ENCODE data around the gene SLC11A1.

SLC11A1 gene

DNA sequence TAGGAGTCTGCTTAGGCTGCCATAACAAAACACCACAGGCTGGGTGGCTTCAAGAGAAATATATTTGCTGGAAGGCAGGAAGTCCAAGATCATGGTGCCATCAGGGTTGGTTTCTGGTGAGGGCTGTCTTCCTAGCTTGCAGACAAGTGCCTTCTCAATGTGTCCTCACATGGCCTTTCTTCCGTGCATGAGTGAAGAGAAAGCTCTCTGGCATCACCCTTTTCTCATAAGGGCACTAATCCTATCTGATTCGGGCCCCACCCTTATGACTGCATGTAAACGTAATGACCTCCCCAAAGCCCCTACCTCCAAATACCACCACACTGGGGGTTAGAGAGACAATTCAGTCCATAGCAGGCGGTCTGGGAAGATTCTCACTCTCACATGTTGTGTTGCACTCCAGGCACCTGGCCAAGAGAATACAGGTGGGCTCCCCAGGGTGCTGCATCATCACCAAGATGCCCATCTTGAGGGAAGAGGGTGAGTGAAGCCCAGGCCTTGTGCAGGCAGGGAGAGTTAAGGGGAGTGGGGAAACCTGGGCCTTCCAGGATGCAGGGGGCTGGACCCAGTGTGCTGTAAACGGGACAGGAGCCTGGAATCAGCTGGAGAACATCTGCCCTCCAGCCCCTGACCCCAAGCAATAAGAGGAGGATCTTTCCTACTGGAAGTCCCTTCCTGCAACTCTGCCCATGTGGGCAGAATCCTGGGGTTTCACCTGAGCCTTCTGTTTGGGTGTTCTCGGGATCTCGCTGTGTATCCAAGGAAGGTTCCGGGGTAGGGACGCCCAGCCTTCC is 15.3 kb upstream of the SLC11A1 start:
- no peak for ATAC-seq

DNA sequence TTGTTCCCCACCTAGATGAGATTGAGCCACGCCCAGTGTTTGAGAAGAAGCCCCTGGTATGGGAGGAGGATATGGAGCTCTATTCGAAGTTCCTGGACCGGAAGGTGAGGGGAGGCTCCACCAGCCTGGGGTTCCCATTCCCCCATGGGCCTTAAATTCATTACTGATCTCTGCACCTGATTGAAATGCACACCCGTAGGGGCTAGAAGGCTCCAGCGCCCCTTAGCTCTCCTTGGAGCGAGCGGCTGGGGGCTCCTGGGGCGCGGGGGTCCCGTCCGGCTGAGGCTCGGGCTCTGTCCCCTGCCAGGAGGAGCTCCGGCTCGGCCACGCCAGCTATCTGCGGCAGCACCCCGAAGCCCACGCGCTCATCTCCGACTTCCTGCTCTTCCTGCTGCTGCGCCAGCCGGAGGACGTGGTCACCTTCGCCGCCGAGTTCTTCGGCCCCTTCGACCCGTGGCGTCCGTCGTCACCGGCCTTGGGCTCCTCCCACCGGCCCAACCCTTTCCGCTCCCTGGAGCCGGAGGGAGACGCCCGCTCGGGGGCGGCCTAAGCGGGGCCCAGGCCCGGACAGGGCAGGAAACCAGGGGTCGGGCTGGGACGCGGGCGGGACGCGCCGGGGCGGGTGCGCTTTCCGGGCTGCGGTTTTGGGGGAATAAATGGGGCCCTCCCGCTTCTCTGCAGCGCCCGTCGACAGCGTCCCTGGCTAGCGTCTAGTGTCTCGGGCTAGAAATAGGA is 14.5 kb upstream of the SLC11A1 start:
- DNase-seq (peak; percentile 84), ATAC-seq (peak; percentile 98)

More for the DNA sequence above, 15.3 kb upstream of the SLC11A1 start:
- DNase-seq: no peak

DNA sequence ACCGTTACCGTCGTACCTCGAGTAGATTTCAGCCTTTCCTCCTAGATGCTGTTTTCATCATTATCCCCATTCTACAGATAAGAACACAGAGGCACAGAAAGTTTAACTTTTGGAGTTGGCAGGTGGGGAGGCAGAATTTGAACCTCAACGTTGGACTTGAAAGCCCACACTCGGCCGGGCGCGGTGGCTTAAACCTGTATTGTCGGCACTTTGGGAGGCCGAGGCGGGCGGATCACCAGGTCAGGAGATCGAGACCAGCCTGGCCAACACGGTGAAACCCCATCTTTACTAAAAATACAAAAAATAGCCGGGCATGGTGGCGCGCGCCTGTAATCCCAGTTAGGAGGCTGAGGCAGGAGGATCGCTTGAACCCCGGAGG is 13.9 kb upstream of the SLC11A1 start:
- DNase-seq (no peak), ATAC-seq (no peak)

DNA sequence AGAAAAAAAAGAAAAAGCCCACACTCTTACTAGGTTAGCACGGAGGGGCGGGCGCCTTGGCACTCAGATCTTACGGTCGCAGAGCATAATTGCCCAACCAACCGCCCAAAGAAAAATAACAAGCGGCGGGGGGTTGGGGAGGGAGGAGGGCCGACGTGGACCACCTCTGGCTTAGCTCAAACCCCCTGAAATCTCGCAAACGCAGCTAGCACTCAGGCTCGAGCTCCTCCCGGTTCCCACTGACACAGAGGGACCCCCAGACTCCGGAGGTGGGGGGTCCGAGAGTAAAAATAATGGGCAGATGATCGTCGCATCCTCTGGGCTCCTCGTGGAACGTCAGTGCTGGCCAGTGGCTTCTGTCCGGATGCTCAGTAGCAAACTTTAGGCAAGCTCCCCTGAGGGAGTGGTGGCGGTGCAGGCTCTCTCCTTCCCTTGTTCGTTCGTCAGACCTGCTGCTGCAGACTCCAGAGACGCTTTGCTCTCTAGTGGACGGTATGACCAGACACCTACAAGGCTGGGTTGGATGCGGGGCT is 13.4 kb upstream of the SLC11A1 start:
- ATAC-seq (no peak), DNase-seq (no peak)

DNA sequence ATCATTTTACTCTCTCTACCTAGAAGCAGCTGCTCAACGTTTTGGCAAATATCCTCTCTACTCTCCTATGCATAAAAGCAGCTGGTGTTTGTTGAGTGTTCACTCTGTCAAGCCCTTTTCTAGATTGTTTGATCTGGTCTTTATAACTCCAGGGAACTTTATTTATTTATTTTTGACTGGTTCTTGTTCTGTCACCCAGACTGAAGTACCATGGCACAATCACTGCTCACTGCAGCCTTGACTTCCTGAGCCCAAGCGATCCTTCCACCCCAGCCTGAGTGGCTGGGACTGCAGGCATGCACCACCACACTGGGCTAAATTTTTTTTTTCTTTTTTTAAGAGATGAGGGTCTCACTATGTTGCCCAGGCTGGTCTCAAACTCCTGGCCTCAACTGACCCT is 12.7 kb upstream of the SLC11A1 start:
- ATAC-seq: no peak
- no peak for DNase-seq

DNA sequence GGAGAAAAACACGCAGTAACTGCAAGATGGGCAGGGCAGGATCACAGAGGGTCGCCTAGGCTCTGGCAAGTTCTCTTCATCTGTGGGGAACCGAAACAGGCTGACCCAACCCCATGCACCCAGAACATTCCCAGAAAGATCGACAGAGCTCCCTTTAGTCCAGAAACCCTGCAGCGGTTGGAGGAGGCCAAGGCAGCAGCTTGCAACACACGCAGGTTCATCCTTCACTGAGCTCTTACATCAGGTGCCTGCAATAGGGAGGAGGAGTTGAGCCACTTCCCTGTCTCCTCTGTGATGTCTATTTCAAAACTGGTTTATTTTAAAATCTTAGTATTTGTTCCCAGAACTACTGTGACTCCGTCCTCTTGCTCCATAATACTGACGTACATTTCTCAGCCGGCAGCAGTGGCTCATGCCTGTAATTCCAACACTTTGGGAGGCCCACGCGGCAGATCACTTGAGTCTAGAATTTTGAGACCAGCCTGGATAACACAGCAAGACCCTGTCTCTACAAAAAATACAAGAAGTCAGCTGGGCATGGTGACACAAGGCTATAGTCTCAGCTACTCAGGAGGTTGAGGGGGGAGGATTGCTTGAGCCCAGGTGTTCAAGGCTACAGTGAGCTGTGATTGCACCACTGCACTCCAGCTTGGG is 11.5 kb upstream of the SLC11A1 start:
- no peak for DNase-seq
- no peak for ATAC-seq

DNA sequence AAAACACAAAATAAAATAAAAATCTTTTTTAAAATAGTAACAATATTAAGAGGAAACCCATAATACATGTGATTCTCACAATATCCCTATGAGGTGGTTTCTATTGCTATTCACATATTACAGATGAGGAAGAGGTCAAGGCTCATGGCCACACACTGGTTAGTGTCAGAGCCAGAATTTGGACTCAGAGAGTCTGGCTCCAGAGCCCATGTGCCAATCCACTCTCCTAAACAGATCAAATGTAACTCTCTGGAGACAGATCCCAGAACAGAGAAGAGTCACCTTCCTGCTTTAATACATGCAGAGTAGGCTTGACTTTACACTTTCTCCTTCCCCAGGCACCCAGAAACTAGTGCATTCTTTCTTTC is 10.1 kb upstream of the SLC11A1 start:
- ATAC-seq: no peak
- DNase-seq: no peak

DNA sequence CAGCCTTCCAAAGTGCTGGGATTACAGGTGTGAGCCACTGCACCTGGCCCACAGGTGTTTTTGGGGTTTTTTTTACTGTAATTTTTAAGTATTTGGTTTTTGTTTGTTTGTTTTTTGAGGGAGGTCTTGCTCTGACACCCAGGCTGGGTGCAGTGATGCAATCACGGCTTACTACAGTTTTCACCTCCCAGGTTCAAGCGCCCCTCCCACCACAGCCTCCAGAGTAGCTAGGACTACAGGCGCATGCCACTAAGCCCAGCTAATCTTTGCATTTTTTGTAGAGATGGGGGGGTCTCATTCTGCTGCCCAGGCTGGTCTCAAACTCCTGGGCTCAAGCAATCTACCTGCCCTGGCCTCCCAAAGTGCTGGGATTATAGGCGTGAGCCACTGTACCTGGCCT is 7.3 kb upstream of the SLC11A1 start:
- DNase-seq (no peak), ATAC-seq (no peak)

DNA sequence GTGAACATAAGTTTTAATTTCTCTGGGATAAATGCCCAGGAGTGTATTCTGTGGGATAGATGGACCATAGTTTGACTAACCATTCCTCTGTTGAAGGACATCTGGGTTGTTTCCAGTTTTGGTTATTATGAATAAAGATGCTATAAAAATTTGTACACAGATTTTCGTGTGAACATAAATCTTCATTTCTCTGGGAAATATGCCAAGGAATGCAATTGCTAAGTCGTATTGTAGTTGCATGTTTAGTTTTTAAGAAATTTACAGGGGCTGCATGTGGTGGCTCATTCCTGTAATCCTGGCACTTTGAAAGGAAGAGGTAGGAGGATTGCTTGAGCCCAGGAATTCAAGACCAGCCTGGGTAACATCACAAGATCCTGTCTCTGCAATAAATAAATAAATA is 6.9 kb upstream of the SLC11A1 start:
- no peak for ATAC-seq

DNA sequence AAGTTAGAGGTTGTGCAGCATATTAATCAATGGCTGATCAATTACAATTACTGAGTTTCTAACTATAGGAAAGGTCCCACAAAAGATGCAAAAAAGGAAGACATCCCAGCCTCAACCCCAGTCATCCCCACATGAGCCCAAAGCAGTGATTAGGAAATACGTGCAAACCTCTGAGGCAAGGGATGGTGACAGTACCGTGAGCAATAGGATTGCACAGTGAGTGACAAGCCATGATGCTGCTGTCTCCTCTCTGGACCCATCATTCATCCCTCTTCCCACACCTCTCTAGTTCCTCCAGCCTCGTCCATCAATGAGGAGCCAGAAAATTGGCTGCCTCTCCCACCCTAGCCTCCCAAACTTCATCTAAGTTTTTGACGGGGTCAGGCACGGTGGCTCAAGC is 4.0 kb upstream of the SLC11A1 start:
- ATAC-seq (no peak), DNase-seq (no peak)

More for the DNA sequence above, 6.9 kb upstream of the SLC11A1 start:
- DNase-seq: no peak

DNA sequence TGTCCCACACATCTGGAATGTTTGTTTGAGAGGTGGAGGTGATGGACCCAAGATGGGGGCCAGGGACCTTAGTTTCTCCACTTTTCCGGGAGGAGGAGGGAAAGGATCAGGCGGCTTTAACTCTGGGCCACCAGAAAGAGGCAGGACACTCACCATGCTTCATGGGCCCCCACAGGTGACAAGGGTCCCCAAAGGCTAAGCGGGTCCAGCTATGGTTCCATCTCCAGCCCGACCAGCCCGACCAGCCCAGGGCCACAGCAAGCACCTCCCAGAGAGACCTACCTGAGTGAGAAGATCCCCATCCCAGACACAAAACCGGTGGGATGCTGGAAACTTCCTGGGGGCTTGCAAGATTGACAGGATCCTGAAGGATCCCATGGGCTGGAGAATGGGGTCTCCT is 712 bp downstream of the SLC11A1 start:
- no peak for ATAC-seq

DNA sequence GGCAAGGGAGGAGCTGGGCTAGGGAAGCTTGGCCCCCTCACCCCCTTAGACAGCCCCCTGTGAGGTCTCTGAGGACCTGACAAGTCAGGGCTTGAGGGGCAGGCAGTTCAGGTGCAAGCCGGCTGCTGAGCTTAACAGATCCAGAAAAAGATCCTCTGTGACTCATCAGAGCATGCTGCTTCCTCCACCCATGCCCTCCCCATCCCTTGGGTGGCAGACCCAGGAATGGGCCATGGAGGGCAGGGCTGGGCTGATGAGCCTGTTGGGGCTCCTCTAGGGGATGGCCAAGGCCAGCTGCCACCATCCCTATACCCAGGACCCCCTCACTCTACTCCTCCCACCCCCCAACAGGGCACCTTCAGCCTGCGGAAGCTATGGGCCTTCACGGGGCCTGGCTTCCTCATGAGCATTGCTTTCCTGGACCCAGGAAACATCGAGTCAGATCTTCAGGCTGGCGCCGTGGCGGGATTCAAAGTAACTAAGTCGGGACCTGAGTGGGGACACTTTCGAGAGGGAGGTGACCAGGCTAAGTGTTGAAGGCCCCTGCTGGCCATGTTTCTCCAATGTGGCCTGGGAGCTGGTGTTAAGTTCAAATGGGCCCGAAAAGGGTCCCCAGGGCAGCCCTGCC is 1.9 kb downstream of the SLC11A1 start:
- ATAC-seq (no peak), DNase-seq (no peak)

More for the DNA sequence above, 712 bp downstream of the SLC11A1 start:
- no peak for DNase-seq

DNA sequence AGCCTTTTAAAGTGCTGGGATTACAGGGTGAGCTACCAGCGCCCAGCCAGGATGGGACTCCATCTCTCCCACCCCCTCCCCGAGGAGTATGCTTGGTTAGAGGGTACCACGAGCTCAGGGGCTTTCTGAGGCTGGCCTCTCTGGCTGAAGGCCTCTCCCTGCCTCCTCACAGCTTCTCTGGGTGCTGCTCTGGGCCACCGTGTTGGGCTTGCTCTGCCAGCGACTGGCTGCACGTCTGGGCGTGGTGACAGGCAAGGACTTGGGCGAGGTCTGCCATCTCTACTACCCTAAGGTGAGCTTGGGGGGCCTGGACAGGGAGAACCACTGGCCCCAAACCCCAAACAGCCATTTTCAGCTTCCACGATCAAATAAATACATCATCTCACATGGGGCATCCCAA is 2.9 kb downstream of the SLC11A1 start:
- ATAC-seq (no peak), DNase-seq (no peak)

DNA sequence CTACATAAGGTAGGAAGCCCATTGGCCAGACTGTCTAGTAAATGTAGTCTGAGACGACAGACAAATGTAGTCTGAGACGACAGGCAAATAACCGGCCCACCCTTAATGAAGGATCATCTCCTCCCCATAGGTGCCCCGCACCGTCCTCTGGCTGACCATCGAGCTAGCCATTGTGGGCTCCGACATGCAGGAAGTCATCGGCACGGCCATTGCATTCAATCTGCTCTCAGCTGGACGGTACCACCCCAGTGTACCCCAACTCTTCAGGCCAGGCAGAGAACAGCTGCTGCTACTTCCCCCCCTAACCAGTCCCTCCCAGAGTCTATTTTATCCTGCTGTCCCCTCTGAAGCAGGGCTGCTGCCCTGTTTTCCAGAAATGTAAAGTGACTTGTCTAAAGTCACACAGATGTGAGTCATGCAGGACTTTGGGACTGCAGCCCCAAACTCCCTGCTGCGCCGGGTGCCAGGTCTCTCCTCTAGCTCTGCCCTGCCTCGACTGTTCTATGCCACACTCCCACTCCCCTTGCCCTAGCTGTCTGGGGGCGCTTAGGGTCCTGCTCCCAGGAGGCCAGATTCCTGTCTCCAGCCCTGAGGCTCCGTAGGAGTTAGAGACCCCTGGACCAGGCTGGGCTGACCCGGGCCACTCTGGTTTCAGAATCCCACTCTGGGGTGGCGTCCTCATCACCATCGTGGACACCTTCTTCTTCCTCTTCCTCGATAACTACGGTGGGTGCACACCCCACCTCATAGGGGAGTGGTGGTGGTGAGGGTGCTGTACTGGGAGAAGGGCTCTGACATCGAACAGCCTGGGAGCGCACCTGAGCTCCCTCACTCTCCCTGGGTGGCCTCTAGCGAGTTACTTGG is 4.7 kb downstream of the SLC11A1 start:
- DNase-seq (no peak), ATAC-seq (no peak)

DNA sequence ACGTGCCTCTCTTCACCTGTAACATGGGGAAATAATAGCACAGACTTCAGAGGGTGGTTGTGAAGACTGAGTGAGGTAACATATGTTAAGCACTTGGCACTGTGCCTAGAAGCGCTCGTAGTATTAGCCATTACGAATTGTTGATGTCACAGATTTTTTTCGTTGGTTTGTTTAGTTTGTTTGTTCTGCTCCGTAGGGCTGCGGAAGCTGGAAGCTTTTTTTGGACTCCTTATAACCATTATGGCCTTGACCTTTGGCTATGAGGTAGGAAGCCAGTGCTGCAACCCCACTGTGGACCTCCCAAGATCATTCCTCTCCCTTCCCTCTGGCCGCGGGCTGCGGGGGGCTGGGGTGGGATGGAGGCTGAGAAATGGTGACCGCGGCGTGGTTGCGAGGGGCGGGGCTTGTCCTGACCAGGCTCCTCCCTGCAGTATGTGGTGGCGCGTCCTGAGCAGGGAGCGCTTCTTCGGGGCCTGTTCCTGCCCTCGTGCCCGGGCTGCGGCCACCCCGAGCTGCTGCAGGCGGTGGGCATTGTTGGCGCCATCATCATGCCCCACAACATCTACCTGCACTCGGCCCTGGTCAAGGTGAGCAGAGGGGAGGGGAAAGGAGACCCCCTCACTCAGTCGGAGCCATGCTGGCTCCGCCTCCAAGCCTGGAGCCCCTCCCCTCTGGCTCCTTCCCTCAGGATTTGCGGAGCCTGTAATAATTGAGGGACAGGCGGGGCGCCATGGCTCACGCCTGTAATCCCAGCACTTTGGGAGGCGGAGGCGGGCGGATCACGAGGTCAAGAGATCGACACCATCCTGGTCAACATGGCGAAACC is 5.5 kb downstream of the SLC11A1 start:
- ATAC-seq (peak; percentile 25), DNase-seq (no peak)

DNA sequence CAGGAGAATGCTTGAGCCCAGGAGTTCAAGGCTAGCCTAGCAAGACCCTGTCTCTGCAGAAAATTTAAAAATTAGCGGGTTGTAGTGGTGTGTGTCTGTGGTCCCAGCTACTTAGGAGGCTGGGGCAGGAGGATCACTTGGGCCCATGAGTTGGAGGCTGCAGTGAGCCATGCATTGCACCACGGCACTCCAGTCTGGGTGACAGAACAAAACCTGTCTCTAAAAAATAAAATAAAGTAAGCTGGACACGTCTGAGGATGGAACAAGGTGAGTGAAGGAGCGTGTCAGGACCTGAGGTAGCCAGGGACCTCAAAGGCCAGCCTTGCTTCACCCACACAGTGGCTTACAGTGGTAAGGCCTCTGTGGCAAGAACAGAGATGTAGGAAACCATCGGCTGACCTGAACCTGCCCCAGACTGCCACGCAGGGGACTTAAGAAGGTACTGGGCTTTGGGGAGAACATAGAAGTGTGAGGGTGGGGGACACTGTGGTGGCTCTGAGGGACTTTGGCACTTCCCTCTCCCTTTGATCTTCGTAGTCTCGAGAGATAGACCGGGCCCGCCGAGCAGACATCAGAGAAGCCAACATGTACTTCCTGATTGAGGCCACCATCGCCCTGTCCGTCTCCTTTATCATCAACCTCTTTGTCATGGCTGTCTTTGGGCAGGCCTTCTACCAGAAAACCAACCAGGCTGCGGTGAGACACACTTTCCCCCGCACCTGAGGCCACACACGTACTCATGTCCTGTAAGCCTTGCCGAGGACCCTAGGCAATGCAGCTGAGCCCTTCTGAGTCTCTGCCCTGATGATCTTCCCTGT is 7.5 kb downstream of the SLC11A1 start:
- DNase-seq: no peak
- ATAC-seq: no peak

DNA sequence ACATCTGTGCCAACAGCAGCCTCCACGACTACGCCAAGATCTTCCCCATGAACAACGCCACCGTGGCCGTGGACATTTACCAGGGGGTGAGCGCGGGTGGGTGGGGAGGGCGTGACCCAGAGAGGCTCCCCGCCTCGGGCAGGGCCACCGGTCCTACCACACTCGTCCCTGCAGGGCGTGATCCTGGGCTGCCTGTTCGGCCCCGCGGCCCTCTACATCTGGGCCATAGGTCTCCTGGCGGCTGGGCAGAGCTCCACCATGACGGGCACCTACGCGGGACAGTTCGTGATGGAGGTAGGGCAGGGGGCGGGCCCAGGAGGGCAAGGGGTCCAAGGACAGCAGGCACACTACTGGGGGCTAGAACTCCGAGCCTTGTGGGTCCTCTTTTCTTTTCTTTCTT is 9.1 kb downstream of the SLC11A1 start:
- DNase-seq (no peak), ATAC-seq (no peak)

DNA sequence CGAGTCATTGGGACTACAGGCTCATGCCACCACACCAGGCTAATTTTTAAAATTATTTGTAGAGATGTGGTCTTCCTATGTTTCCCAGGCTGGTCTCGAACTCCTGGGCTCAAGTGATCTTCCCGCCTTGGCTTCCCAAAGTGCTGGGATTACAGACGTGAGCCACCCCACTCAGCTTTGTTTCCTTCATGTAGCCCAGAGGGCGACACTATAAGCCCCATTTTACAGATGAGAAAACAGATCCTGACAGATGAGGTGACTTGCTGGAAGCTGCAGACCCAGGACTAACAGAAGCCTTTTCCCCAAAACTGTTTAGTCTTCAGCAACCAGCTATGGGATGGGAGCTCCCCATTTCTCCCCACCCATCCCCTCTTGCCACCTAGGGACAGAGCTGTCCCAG is 10.4 kb downstream of the SLC11A1 start:
- ATAC-seq: no peak

DNA sequence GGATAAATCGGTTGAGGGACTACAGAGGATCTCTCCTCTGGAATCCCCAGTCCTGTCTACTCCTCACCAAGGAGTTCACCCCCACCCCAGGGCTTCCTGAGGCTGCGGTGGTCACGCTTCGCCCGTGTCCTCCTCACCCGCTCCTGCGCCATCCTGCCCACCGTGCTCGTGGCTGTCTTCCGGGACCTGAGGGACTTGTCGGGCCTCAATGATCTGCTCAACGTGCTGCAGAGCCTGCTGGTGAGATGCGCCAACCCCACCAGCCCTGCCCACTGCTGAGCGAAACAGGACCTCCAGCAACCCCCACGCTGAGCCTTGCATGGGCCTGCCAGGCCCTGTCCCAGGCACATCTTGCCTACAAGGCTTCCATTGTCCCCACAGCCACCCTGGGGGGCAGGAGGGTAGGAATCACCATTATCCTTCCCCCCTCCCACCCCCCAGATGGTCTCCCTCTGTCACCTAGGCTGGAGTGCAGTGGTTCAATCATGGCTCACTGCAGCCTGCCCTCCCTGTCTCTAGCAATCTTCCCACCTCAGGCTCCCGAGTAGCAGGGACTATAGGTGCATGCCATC is 10.9 kb downstream of the SLC11A1 start:
- ATAC-seq (no peak), DNase-seq (no peak)

More for the DNA sequence above, 10.4 kb downstream of the SLC11A1 start:
- DNase-seq: no peak
